ENCODE data around the gene MAN1A2. TPM values are rescaled to one million over a fixed set of nuclear protein-coding genes. Genes with fewer than 3 reads are reported as not detected.

Gene MAN1A2
- total RNA-seq, 4 donors from 2014 or later = 28.9 to 46.2 (median 35.0) TPM

DNA sequence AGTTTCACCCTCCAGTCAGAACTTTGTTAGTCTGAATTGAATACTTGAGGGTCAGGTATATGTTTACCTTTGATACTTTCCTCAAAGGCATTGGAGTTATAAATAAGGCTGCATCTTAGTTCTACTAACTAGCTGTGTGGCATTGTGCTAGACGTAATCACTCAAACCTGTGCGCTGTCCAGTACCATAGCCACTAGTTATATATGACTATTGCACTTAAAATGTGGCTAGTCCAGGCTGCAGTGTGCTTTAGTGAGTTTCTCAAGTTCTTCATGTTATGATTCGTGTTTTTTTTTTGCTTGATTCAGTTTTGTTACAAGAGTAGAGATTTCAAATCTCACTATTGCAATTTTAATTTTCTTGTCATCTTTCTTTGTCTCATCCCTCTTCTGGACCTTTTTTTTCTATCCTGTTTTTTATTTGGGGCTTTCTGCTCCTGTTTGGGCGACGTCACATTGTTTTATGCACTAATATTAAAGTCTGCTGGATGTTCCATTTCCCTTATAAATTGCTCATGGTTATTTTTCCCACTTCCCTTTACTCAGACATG is 5.7 kb downstream of the MAN1A2 start:
- no peaks in the 10 kb centered on the region for H3K27me3 ChIP-seq
- 91% methylated on average over 5 of the region's 5 CpGs for WGBS
- no peak overlapping the region for H3K27ac ChIP-seq
- H3K4me1 ChIP-seq = peaks cover 46% of the 10 kb centered on the region
- no peaks in the 10 kb centered on the region for H3K9me3 ChIP-seq
- TF ChIP-seq EP300 (IDR thresholded peaks at IDR 0.05) = no peak
- TF ChIP-seq, protein P1, sequence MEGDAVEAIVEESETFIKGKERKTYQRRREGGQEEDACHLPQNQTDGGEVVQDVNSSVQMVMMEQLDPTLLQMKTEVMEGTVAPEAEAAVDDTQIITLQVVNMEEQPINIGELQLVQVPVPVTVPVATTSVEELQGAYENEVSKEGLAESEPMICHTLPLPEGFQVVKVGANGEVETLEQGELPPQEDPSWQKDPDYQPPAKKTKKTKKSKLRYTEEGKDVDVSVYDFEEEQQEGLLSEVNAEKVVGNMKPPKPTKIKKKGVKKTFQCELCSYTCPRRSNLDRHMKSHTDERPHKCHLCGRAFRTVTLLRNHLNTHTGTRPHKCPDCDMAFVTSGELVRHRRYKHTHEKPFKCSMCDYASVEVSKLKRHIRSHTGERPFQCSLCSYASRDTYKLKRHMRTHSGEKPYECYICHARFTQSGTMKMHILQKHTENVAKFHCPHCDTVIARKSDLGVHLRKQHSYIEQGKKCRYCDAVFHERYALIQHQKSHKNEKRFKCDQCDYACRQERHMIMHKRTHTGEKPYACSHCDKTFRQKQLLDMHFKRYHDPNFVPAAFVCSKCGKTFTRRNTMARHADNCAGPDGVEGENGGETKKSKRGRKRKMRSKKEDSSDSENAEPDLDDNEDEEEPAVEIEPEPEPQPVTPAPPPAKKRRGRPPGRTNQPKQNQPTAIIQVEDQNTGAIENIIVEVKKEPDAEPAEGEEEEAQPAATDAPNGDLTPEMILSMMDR (IDR thresholded peaks at IDR 0.05) = no peak
- no peak for TF ChIP-seq POLR2AphosphoS5 (IDR thresholded peaks at IDR 0.05)
- TF ChIP-seq POLR2A (IDR thresholded peaks at IDR 0.05) = no peak
- H3K36me3 ChIP-seq = no peaks in the 10 kb centered on the region
- DNase-seq (ENCODE audit: low spot score in 2 of 2) = no peak
- H3K4me3 ChIP-seq = no peak overlapping the region

DNA sequence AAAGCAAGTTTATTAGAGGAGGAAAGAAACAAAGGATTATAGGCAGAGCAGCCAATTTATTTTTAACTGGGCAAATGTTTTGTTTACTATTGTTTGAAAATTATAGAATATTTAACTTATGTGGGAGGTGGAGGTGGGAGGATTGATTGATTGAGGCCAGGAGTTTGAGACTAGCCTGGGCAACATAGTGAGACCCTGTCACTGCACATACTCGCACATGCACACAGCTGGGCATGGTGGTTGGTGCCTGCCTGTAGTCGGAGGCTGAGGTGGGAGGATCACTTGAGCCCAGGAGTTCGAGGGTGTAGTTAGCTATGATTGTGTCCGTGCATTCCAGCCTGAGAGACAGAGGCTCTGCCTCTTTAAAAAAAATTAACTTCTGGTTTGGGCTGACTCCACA is 6.7 kb downstream of the MAN1A2 start:
- Histone ChIP-seq H3K4me3 (no peak overlapping the region), H3K27ac (no peak overlapping the region), H3K36me3 (no peaks in the 10 kb centered on the region), H3K9me3 (no peaks in the 10 kb centered on the region), H3K27me3 (no peaks in the 10 kb centered on the region), H3K4me1 (peaks cover 40% of the 10 kb centered on the region)
- DNase-seq (ENCODE audit: low spot score in 2 of 2) = no peak
- TF ChIP-seq POLR2AphosphoS5 (IDR thresholded peaks at IDR 0.05) (no peak), EP300 (IDR thresholded peaks at IDR 0.05) (no peak), POLR2A (IDR thresholded peaks at IDR 0.05) (no peak)
- TF ChIP-seq, protein P1 (IDR thresholded peaks at IDR 0.05) = no peak
- 57% methylated on average over 4 of the region's 4 CpGs for WGBS

DNA sequence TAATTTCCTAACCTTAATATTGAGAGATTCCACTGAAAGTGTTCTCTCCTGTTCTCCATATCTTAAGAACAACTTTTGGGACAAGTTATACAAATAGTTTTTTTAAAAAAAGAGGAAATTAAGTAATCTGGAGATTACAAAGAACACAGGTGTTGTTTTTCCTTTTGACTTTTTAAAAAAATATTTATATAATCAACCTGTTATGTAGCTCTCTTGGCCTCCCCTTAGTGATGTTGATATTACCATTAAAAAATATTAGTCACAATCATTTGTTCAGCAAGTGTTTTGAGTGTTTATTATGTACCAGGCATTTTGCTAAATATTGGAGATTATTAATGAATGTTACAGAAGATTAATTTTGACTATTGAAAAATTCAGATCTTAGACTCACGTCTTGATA is 8.1 kb downstream of the MAN1A2 start:
- no peak for DNase-seq (ENCODE audit: low spot score in 2 of 2)
- Histone ChIP-seq H3K27ac (no peak overlapping the region), H3K4me1 (peaks cover 26% of the 10 kb centered on the region), H3K4me3 (no peak overlapping the region), H3K36me3 (no peaks in the 10 kb centered on the region), H3K27me3 (no peaks in the 10 kb centered on the region), H3K9me3 (no peaks in the 10 kb centered on the region)
- 86% methylated on average over 1 of the region's 1 CpG for WGBS
- TF ChIP-seq, protein P1 (IDR thresholded peaks at IDR 0.05) = no peak
- no peak for TF ChIP-seq POLR2AphosphoS5 (IDR thresholded peaks at IDR 0.05)
- TF ChIP-seq POLR2A (IDR thresholded peaks at IDR 0.05) = no peak
- TF ChIP-seq EP300 (IDR thresholded peaks at IDR 0.05) = no peak

DNA sequence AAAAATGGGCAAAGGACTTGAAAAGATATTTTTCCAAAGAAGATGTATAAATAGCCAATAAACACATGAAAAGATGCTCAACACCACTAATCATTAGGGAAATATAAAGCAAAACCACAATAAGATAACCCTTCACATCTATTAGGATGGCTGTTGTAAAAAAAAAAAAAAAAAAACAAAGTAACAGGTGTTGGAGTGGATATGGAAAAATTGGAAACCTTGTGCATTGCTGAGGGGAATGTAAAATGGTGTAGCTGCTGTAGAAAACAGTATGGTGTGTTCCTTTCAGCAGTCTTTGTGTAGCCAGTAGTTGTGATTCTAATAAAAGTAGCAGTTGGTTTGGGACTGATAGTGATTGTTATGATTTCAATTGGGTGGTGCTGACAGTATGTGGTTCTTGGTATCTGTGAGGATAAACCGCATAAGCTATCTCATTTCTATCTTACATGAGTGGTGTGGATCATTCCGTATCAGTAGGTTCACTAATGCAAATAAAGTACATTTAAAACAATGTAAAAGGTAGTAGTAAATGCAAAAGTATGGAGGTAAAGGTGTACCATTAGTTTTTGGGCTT is 19.9 kb downstream of the MAN1A2 start:
- Histone ChIP-seq H3K4me3 (no peak overlapping the region), H3K36me3 (no peaks in the 10 kb centered on the region), H3K9me3 (peaks cover 6% of the 10 kb centered on the region), H3K27me3 (no peaks in the 10 kb centered on the region), H3K4me1 (peaks cover 10% of the 10 kb centered on the region), H3K27ac (no peak overlapping the region)
- no peak for DNase-seq (ENCODE audit: low spot score in 2 of 2)
- TF ChIP-seq POLR2AphosphoS5 (IDR thresholded peaks at IDR 0.05) = no peak
- no peak for TF ChIP-seq POLR2A (IDR thresholded peaks at IDR 0.05)
- TF ChIP-seq, protein P1 (IDR thresholded peaks at IDR 0.05) = no peak
- no peak for TF ChIP-seq EP300 (IDR thresholded peaks at IDR 0.05)
- WGBS = 86% methylated on average over 2 of the region's 2 CpGs

DNA sequence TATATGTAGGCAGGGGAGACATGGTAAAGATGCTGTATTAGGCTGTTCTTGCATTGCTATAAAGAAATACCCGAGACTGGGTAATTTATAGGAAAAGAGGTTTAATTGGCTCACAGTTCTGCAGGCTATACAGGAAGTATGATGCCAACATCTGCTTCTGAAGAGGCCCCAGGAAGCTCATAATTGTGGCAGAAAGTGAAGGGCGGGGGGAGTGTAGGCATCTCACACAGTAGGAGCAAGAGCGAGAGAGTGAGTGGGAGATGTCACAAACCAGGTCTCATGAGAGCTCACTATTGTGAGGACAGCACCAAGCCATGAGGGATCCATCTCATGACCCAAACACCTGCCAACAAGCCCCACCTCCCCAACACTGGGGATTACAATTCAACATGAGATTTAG is 21.1 kb downstream of the MAN1A2 start:
- Histone ChIP-seq H3K4me1 (peaks cover 22% of the 10 kb centered on the region), H3K36me3 (no peaks in the 10 kb centered on the region), H3K27me3 (no peaks in the 10 kb centered on the region), H3K4me3 (no peak overlapping the region), H3K27ac (no peak overlapping the region), H3K9me3 (peaks cover 6% of the 10 kb centered on the region)
- TF ChIP-seq, protein P1 (IDR thresholded peaks at IDR 0.05) = no peak
- TF ChIP-seq POLR2A (IDR thresholded peaks at IDR 0.05) (no peak), EP300 (IDR thresholded peaks at IDR 0.05) (no peak), POLR2AphosphoS5 (IDR thresholded peaks at IDR 0.05) (no peak)
- no peak for DNase-seq (ENCODE audit: low spot score in 2 of 2)
- 87% methylated on average over 3 of the region's 3 CpGs for WGBS
